H1 (cell line): ENCODE measurements around the gene ZFPL1. TPM values are rescaled to one million over a fixed set of nuclear protein-coding genes. Genes with fewer than 3 reads are reported as not detected.

Experiments
- CTCF ChIA-PET: fragments of 300-600 bp; sonication (Branson Sonifier 250); formaldehyde crosslinking; loops from one replicate; lab custom pipeline; 2021; ENCODE audit not compliant: partially characterized antibody; lab: Charles Lee
- POLR2A ChIA-PET: fragments of 300-600 bp; sonication (Branson Sonifier 250); formaldehyde crosslinking; loops from one replicate; lab custom pipeline; 2021; ENCODE audit warnings: inconsistent platforms; ENCODE audit not compliant: partially characterized antibody; lab: Charles Lee
- DNase-seq, 2 experiments: peaks; one replicate each; pipeline versions ENCODE4 v3.0.0 to v3.0.0-alpha.2; 2010 to 2022; ENCODE audit warnings: low spot score in 2 of 2, low read depth in 1 of 2, mixed read lengths in 1 of 2
- FAIRE-seq: peaks from 2 replicates; lab custom pipeline; 2011; peaks lifted over from hg19 to GRCh38; lab: Jason Lieb, UNC
- H2AFZ ChIP-seq: 2 replicates; pipeline ENCODE4 v1.8.1; 2012; ENCODE audit warnings: low read length, inconsistent platforms
- H2AK5ac ChIP-seq: 2 replicates; pipeline ENCODE4 v1.6.1; 2013; ENCODE audit warnings: low read depth, low read length
- H2BK120ac ChIP-seq: replicated peaks from 2 replicates; pipeline ENCODE3; 2013; ENCODE audit warnings: low read depth, low read length, inconsistent platforms
- H2BK12ac ChIP-seq: 2 replicates; pipeline ENCODE4 v1.6.1; 2013; ENCODE audit warnings: low read depth, low read length
- H2BK15ac ChIP-seq: 2 replicates; pipeline ENCODE4 v1.6.1; 2013; ENCODE audit warnings: low read length
- H2BK20ac ChIP-seq: 2 replicates; pipeline ENCODE4 v1.6.1; 2013; ENCODE audit warnings: low read length
- H2BK5ac ChIP-seq: 2 replicates; pipeline ENCODE4 v1.6.1; 2013; ENCODE audit warnings: low read depth, low read length
- H3K14ac ChIP-seq: 2 replicates; pipeline ENCODE4 v1.6.1; 2013; ENCODE audit warnings: inconsistent platforms; ENCODE audit not compliant: insufficient read length
- H3K18ac ChIP-seq: 2 replicates; pipeline ENCODE4 v1.6.1; 2013; ENCODE audit warnings: low read length; ENCODE audit errors: extremely low read depth
- H3K23ac ChIP-seq: 2 replicates; pipeline ENCODE4 v1.6.1; 2013; ENCODE audit warnings: inconsistent platforms; ENCODE audit not compliant: insufficient read length
- H3K23me2 ChIP-seq: 2 replicates; pipeline ENCODE4 v1.6.1; 2013; ENCODE audit warnings: low read depth, low read length
- H3K27ac ChIP-seq: 2 replicates; pipeline ENCODE4 v1.6.1; 2011; ENCODE audit warnings: low read depth, low read length, inconsistent platforms
- H3K27me3 ChIP-seq, 4 experiments: replicated peaks in 1 of 4; 1 replicate in 1 of 4; 2 replicates in 3 of 4; pipeline versions ENCODE4 v1.6.1 to v1.8.1; 2011 to 2013; ENCODE audit warnings: low read length in 3 of 4, mild to moderate bottlenecking in 3 of 4, inconsistent platforms in 2 of 4, mixed read lengths in 2 of 4, moderate library complexity in 1 of 4; ENCODE audit not compliant: control insufficient read depth in 3 of 4, insufficient read depth in 3 of 4; ENCODE audit errors: extremely low read depth in 1 of 4
- H3K36me3 ChIP-seq, 4 experiments: 2 replicates each; pipeline versions ENCODE4 v1.6.1 to v1.8.1; 2011 to 2013; ENCODE audit warnings: mild to moderate bottlenecking in 4 of 4, low read length in 3 of 4, moderate library complexity in 2 of 4, control low read depth in 1 of 4, inconsistent platforms in 1 of 4; ENCODE audit not compliant: insufficient read depth in 4 of 4, control insufficient read depth in 2 of 4
- H3K4ac ChIP-seq: replicated peaks from 2 replicates; pipeline ENCODE3; 2013; ENCODE audit warnings: low read length, low read depth, mixed read lengths, inconsistent platforms; ENCODE audit not compliant: insufficient read length
- H3K4me1 ChIP-seq, 4 experiments: replicated peaks in 1 of 4; 1 replicate in 1 of 4; 2 replicates in 3 of 4; pipeline versions ENCODE4 v1.6.1 to v1.8.1; 2011 to 2013; ENCODE audit warnings: low read length in 3 of 4, inconsistent platforms in 2 of 4, mixed read lengths in 1 of 4; ENCODE audit not compliant: insufficient read depth in 4 of 4, control insufficient read depth in 3 of 4
- H3K4me2 ChIP-seq, 2 experiments: 2 replicates each; pipeline versions ENCODE4 v1.6.1 to v1.8.1; 2011 to 2013; ENCODE audit warnings: low read depth in 2 of 2, low read length in 2 of 2, control low read depth in 1 of 2, inconsistent platforms in 1 of 2, mild to moderate bottlenecking in 1 of 2; ENCODE audit not compliant: insufficient read depth in 1 of 2
- H3K4me3 ChIP-seq, 4 experiments: fragments of 200-600, 300-600 bp in 1 of 4; sonication (generic), shearing (Covaris generic), sonication (Bioruptor Twin) in 1 of 4; 2 replicates each; pipeline versions ENCODE4 v1.5.1 to v1.8.1; 2011 to 2016; ENCODE audit warnings: low read length in 4 of 4, low read depth in 3 of 4, control low read depth in 2 of 4, inconsistent platforms in 2 of 4, mild to moderate bottlenecking in 2 of 4, mixed read lengths in 1 of 4, moderate library complexity in 1 of 4; ENCODE audit not compliant: insufficient read depth in 2 of 4; ENCODE audit errors: extremely low read depth in 1 of 4
- H3K56ac ChIP-seq: replicated peaks from 2 replicates; pipeline ENCODE3; 2013; ENCODE audit warnings: low read depth, mild to moderate bottlenecking, mixed read lengths, low read length, inconsistent platforms; ENCODE audit not compliant: insufficient read length
- H3K79me1 ChIP-seq: 2 replicates; pipeline ENCODE4 v1.6.1; 2013; ENCODE audit warnings: low read depth, low read length, control low read depth
- H3K79me2 ChIP-seq, 2 experiments: 2 replicates each; pipeline versions ENCODE4 v1.6.1 to v1.8.1; 2012 to 2013; ENCODE audit warnings: low read length in 2 of 2, mild to moderate bottlenecking in 2 of 2, inconsistent platforms in 1 of 2; ENCODE audit not compliant: insufficient read depth in 2 of 2, control insufficient read depth in 1 of 2
- H3K9ac ChIP-seq, 4 experiments: replicated peaks in 1 of 4; 1 replicate in 1 of 4; 2 replicates in 3 of 4; pipeline versions ENCODE4 v1.6.1 to v1.8.1; 2011 to 2013; ENCODE audit warnings: low read depth in 3 of 4, low read length in 3 of 4, control low read depth in 2 of 4, mild to moderate bottlenecking in 2 of 4, moderate library complexity in 2 of 4, inconsistent platforms in 1 of 4; ENCODE audit errors: extremely low read depth in 1 of 4
- H3K9me3 ChIP-seq, 2 experiments: 2 replicates each; pipeline versions ENCODE4 v1.6.1 to v1.8.1; 2012 to 2013; ENCODE audit warnings: mild to moderate bottlenecking in 2 of 2, moderate library complexity in 2 of 2, control low read depth in 1 of 2, inconsistent platforms in 1 of 2, low read depth in 1 of 2, low read length in 1 of 2, mixed read lengths in 1 of 2; ENCODE audit not compliant: insufficient read depth in 2 of 2
- H4K20me1 ChIP-seq, 2 experiments: replicated peaks in 1 of 2; 2 replicates each; pipeline versions ENCODE3 to v1.8.1; 2011 to 2013; ENCODE audit warnings: inconsistent platforms in 2 of 2, low read length in 2 of 2, mild to moderate bottlenecking in 1 of 2; ENCODE audit not compliant: insufficient read depth in 2 of 2, control insufficient read depth in 1 of 2
- H4K5ac ChIP-seq: 2 replicates; pipeline ENCODE4 v1.6.1; 2013; ENCODE audit warnings: low read length, low read depth, mixed read lengths, inconsistent platforms; ENCODE audit not compliant: insufficient read length
- H4K8ac ChIP-seq: 2 replicates; pipeline ENCODE4 v1.8.0; 2013; ENCODE audit warnings: mild to moderate bottlenecking, moderate library complexity, low read length, inconsistent platforms; ENCODE audit not compliant: insufficient read depth; ENCODE audit errors: extremely low read depth
- H4K91ac ChIP-seq: replicated peaks from 2 replicates; pipeline ENCODE3; 2013; ENCODE audit warnings: low read length, mixed read lengths, inconsistent platforms; ENCODE audit not compliant: insufficient read length
- ASH2L ChIP-seq: fragments of 200-600, 300-600 bp; sonication (generic); IDR thresholded peaks from one replicate; pipeline ENCODE4 v1.7.1; 2017; ENCODE audit warnings: low read length
- EP300 ChIP-seq, 2 experiments: IDR thresholded peaks; 1 replicate in 1 of 2; 2 replicates in 1 of 2; pipeline ENCODE4 v1.6.1; 2011 to 2012; ENCODE audit warnings: low read depth in 2 of 2, low read length in 2 of 2, mild to moderate bottlenecking in 2 of 2, borderline replicate concordance in 1 of 2, inconsistent platforms in 1 of 2, moderate library complexity in 1 of 2
- HDAC6 ChIP-seq: IDR thresholded peaks from one replicate; pipeline ENCODE4 v1.7.1; 2012; ENCODE audit warnings: low read depth, mild to moderate bottlenecking, inconsistent platforms, low read length, moderate library complexity
- KDM4A ChIP-seq: IDR thresholded peaks from one replicate; pipeline ENCODE4 v1.7.1; 2012; ENCODE audit warnings: low read depth, mild to moderate bottlenecking, moderate library complexity, low read length, inconsistent platforms; ENCODE audit not compliant: severe bottlenecking
- MAFK ChIP-seq: IDR thresholded peaks from 2 replicates; pipeline ENCODE4 v1.6.1; 2012; ENCODE audit warnings: low read depth, mild to moderate bottlenecking, improper control_type of control experiment, low read length
- POU5F1 ChIP-seq: IDR thresholded peaks from 2 replicates; pipeline ENCODE4 v1.6.1; 2011; ENCODE audit warnings: low read depth, mild to moderate bottlenecking, low read length, moderate library complexity
- SIRT6 ChIP-seq: IDR thresholded peaks from one replicate; pipeline ENCODE4 v1.7.1; 2012; ENCODE audit warnings: low read length, inconsistent platforms
- SP2 ChIP-seq: IDR thresholded peaks from 2 replicates; pipeline ENCODE4 v1.6.1; 2012; ENCODE audit warnings: mild to moderate bottlenecking, low read length, inconsistent platforms
- TAF1 ChIP-seq: IDR thresholded peaks from 2 replicates; pipeline ENCODE4 v1.6.1; 2011; ENCODE audit warnings: mild to moderate bottlenecking, low read depth, low read length
- YY1 ChIP-seq: IDR thresholded peaks from 2 replicates; pipeline ENCODE4 v1.6.1; 2011; ENCODE audit warnings: low read depth, mild to moderate bottlenecking, low read length
- WGBS, 2 experiments: shearing (Covaris generic) in 1 of 2; methylation state at CpG; one replicate each; pipeline versions ENCODE4 v1.1.6 to v1.1.7; 2013 to 2015; ENCODE audit warnings: low lambda C conversion rate in 2 of 2, mixed read lengths in 2 of 2, inconsistent platforms in 1 of 2, low coverage in 1 of 2, missing lambda C conversion rate in 1 of 2; ENCODE audit not compliant: insufficient replicate concordance in 2 of 2, insufficient coverage in 1 of 2, insufficient read length in 1 of 2; ENCODE audit errors: extremely low coverage in 1 of 2, missing lambda C conversion rate in 1 of 2; 5-methylcytosine and 5-hydroxymethylcytosine counted together
- polyA plus RNA-seq, 7 experiments: library from polyadenylated mRNA; depleted of rRNA in 3 of 7; stranded (reverse) in 5 of 7; unstranded in 2 of 7; fragments of >200 nt in 5 of 7; fragments of 200-250 nt in 2 of 7; gene quantifications; 1 replicate in 5 of 7; 2 replicates in 1 of 7; 4 replicates in 1 of 7; pipeline versions ENCODE4 v1.2.1 to v1.2.3, GENCODE V29; 2011 to 2013; ENCODE audit warnings: missing spikeins in 2 of 7, mixed read lengths in 2 of 7
- total RNA-seq: library from RNA; stranded (reverse); fragmentation: NEBNext Ultra II Directional; extraction: Animal tissue kit (Norgen Biotek cat#: 25700); gene quantifications from 2 replicates; pipeline ENCODE4 v1.2.1, GENCODE V29; 2021
- TF ChIP-seq, protein P1 (sequence below): IDR thresholded peaks from 2 replicates; pipeline ENCODE4 v1.6.1; 2012; ENCODE audit warnings: low read length, inconsistent platforms

Gene ZFPL1
- total and polyA plus RNA-seq, 2 of the 8 experiments (the other 6 are each of a cell fraction or from before 2014, with no cell fraction given), result 21.5 to 76.8 TPM

DNA sequence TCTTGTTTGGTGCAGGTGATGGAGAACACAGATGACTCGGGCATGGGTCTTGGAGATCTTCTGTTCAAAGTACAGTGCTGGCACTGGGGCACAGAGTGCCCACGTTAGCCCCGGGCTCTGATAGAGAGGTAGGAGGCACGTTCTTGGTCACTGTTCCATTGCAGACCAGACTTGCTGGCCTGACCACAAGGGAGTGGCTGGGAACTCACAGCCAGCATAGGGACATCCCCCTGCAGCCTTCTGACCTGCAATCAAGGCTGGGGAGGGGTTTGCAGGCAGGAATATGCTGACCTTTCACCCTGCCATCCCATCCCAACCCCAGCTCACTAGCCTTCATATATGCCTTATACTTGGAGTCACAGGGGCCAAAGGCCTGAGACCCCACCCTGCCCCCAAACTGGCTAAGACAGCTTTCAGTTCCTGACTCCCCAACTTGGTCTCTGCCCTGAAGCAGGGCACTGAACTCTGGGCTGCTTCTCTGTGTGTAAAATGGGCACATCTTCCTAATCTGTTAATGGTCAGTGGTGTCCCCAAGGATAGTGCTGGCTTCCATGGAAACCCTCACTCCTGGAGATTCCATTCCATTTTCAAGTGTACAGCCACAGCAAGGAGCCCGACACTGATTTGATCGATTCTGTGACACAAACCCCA lies 42.7 kb downstream of the ZFPL1 start:
- H3K9me3 ChIP-seq, result no peaks in the 10 kb centered on the region
- no peaks in the 10 kb centered on the region for H3K27me3 ChIP-seq
- H3K36me3 ChIP-seq, result peaks cover 19 to 60% (median 52%) of the 10 kb centered on the region in 4 experiments
- H3K23ac ChIP-seq, result no peak overlapping the region
- H2AFZ ChIP-seq, result no peak overlapping the region
- no peak overlapping the region for H3K14ac ChIP-seq
- FAIRE-seq (no peak), DNase-seq (no peak)
- H2BK12ac ChIP-seq, result no peak overlapping the region
- CTCF ChIA-PET, result interaction anchor here (0.7 to 9.5 kb wide), 5 partner anchors 8 to 202 kb away, joined by 3 to 71 read pairs (median 3); partner anchors contain the start of genes CAPN1 and TM7SF2
- H3K27ac ChIP-seq, result no peak overlapping the region
- peaks cover 6% of the 10 kb centered on the region for H3K79me1 ChIP-seq
- peaks cover 0 to 18% of the 10 kb centered on the region in 2 experiments; a peak in 3 of 4 replicates for H3K79me2 ChIP-seq
- H3K9ac ChIP-seq, result no peak overlapping the region
- H2BK15ac ChIP-seq, result no peak overlapping the region
- no peak overlapping the region for H2BK20ac ChIP-seq
- no peak overlapping the region for H4K91ac ChIP-seq
- H3K4me2 ChIP-seq, result no peak overlapping the region
- WGBS, 2 experiments, result 90% methylated on average over 5 of the region's 6 CpGs; no CpG with 5 or more reads in 1 of the 2 experiments
- no peak overlapping the region for H3K56ac ChIP-seq
- H3K4ac ChIP-seq, result no peak overlapping the region
- no peak overlapping the region for H3K4me3 ChIP-seq
- H4K5ac ChIP-seq, result no peak overlapping the region
- no peak overlapping the region for H2BK120ac ChIP-seq
- no peak overlapping the region for H2AK5ac ChIP-seq
- no peak overlapping the region for H3K18ac ChIP-seq
- H3K23me2 ChIP-seq, result no peaks in the 10 kb centered on the region; the same call in 1 of the 2 replicates
- no peaks in the 10 kb centered on the region for H3K4me1 ChIP-seq
- H4K20me1 ChIP-seq, result peaks cover 0 to 12% of the 10 kb centered on the region in 2 experiments
- no peak overlapping the region for H4K8ac ChIP-seq
- H2BK5ac ChIP-seq, result no peak overlapping the region
- POLR2A ChIA-PET, result interaction anchor here (0.6 to 15.8 kb wide), 10 partner anchors 10 to 243 kb away, joined by 3 to 305 read pairs (median 4); partner anchors contain the start of genes FAU, MRPL49, SPDYC and SYVN1
- TF ChIP-seq EP300 (IDR thresholded peaks at IDR 0.05; ENCODE audit: borderline replicate concordance in 1 of 2, low read depth in 2 of 2, low read length in 2 of 2) (no peak), MAFK (no peak), KDM4A (no peak), SIRT6 (no peak), ASH2L (no peak), TAF1 (no peak), POU5F1 (no peak), SP2 (no peak), HDAC6 (no peak), YY1 (no peak)
- TF ChIP-seq, protein P1, sequence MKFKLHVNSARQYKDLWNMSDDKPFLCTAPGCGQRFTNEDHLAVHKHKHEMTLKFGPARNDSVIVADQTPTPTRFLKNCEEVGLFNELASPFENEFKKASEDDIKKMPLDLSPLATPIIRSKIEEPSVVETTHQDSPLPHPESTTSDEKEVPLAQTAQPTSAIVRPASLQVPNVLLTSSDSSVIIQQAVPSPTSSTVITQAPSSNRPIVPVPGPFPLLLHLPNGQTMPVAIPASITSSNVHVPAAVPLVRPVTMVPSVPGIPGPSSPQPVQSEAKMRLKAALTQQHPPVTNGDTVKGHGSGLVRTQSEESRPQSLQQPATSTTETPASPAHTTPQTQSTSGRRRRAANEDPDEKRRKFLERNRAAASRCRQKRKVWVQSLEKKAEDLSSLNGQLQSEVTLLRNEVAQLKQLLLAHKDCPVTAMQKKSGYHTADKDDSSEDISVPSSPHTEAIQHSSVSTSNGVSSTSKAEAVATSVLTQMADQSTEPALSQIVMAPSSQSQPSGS, result no peak
